Activated CD8-positive, alpha-beta memory T cell treated with anti-CD3 and anti-CD28 coated beads, Interleukin-2, amount 50 U/mL, for 1 hour (primary cell): ENCODE data around the gene VGLL3.

Experiments used
- DNase-seq: peaks from one replicate; pipeline ENCODE4 v3.0.0-alpha.2; 2020; ENCODE audit errors: extremely low read depth

The VGLL3 gene

DNA sequence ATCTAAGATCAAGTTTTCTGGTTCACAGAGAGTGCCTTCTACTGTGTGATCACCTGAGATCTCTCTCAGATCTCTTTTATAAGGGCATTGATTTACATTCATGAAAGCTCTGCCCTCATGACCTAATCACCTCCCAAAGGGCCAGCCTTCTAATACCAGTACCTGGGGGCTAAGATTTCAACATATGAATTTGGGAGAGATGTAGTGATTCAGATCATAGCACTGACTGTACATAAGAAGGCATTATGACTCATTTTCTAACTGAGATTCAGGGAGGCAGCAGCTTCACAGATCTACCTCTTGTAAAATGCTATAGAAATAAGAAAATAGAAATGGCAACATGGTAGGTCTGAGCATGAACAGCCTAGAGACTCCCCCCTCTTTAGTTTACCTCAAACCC is 39.6 kb downstream of the VGLL3 start:
- no peak for DNase-seq

DNA sequence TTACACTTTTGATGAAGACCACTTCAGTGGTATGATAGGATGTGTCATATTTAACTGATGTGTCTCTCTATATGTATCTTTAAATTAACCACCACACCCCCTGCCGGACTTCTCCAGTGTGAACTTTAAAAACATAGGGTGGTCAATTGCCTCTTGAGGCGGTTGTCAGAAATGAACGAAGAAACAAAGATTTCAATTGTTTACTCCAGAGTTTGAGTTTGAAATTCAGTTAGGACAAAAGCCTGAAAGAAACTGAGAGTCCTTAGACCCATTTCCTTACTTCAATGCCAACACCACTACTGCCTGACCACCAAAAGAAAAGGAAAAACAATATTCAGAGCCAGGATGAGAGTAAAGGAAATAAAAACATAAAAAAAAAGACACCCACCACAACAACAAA is 40.2 kb downstream of the VGLL3 start:
- DNase-seq, result no peak

DNA sequence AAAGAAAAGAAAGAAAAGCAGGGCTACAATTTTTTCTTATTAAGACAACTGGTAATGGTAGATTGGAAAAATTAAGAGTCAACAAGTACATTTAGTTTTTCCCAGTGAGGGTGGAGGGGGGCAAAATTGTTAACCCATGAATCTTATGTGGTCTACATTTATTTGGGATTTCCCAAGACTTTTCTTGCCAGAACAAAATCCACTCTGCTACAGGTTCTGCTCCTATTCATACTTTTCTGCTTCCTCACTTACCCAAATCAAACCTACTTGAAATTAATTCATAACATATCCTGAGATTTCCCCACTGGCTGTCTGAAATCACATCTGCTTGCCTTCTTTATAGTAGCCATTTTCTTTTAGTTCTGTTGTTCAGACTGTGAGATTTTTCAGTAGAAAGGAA is 41.1 kb downstream of the VGLL3 start:
- no peak for DNase-seq

DNA sequence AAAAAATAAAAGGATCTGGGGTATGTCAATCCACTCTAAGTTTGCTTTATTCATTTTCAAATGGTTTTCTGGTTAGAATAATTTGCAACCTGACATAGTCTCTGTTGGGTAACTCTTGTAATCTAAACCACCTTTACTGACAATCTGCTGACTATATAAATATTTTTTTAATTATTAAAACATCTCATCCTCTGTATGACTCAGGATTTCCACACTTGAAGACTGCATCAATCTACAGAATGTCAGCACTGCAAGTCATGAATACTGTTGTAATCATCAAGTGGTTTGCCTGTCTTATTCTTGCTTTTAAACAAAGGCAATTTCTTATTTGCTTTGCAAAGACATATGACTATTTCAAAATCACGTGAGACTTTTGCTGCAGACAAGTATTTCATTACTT is 42.1 kb downstream of the VGLL3 start:
- no peak for DNase-seq

DNA sequence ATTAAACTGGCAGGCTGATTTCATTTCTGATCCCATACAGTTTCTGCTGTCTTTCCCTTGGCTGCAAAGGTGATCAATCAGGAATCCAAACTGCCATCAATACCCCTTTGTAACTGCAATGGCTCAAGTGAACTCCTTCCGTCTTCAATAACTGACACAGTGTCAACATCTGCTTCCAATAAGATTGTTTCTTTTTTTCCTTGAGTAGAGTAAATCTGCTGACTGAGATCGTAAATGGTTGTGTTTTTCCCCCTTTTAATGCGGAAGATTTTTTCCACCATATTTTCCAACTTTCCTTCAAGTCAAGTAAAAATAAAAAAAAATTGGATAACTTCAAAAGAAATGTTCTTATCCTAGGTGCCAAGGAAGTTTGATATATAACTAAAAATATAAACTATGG is 48.7 kb downstream of the VGLL3 start:
- no peak for DNase-seq

DNA sequence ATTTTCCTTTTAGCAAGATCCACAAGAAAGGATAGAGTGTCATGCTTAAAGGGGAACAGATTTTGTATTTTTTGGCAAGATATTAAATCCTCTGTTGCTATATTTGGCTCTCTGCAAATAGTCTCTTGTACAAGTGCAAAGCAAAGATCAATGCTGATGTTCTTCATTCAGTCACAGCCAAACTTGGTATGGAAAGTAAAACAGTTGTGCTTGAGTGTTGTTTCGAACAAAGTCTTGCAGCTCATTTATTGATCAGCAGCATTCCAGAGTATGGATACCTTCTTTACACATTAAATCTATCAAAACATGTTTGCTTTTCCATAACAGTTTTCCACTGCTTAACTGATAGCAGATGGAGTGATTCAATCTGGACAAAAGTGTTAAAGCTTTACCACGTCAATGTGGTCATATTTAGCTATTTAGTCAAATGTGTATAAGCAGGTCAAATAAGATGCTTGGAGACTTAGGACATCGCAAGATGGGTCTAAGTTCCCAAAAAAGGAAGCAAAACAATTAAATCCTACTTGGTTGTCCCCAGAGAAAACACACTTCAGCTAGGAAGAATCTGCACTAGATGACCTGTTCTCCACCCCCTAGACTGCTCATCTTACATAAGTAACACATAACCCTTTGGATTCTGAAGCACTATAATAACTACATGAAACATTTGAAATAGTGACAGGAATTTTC is 52.4 kb downstream of the VGLL3 start:
- DNase-seq, result no peak

DNA sequence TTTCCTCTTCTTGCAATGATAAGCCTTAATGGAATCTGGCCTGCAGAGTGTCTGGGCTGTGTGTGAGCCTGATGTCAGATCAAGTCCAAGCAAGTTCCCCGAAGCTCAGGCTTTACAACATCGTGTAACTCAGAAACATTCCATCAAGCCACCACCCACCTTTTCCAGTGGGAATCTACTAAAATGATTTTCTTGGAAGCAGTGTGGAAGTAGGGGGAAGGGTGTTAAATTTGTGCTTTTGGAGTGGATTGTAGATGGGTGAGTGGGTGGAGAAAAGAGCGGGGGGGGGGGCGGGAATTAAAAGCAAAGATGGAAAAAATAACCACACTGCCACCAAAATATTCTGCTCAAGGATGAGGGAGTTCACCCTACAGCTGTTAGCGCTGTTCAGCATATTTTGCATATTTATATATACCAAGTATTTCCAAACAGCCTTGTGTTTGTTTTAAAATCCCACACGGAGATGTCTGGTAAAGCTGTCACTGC is 53.6 kb downstream of the VGLL3 start:
- DNase-seq, result no peak

DNA sequence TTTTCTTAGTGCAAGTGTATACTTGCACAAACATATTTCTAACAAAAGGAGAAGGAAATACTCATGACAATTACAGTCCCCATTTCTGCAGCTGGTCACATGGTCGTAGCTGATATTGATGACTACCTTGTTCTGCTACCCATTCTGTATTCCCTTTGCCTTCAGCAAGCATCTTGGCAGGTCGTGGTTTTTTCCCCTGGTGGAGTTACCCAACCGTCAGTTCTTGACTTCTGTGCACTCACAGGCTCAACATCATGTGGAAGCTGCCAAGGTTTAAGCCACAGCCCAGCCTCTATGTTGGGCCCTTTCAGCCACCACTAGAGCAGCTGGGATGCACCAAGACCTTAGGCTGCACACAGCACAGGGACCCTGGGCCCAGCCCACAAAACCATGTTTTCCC is 56.1 kb downstream of the VGLL3 start:
- DNase-seq, result no peak

DNA sequence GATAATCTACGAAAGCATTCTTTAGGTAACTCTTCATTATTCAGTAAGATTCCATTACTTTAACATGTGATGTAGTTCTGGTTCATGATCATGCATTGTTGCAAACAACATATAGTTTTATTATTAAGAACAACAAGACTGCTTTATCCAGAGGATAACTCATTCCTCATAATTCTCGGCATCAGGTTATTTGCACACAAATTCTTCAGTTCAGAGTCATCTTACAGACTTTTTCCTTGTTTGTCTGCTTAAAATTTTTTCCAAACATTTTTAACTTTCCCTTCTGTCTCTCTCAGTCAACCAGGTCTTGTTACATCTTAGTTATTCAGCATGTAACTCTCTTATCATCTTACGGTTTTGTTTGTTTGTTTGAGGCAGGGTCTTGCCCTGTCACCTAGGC is 60.1 kb downstream of the VGLL3 start:
- no peak for DNase-seq

DNA sequence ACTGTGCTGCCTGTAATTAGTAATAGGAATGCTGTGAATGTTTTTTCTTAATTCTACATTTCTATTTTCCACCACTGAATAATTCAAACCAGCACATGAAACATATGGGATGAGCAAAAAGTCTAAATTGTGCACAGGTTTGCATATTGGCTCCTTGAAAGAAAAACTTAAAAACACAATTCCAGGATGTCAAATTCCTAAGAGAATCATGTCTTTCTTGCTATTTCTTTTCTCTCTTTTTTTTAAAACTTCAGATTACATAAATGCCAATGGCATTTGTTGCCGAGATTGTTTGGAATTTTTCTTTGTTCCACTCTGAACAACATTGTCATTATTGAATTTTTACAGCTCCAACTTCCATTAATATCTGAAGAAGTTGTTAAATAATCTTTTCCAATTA is 60.8 kb downstream of the VGLL3 start:
- no peak for DNase-seq

DNA sequence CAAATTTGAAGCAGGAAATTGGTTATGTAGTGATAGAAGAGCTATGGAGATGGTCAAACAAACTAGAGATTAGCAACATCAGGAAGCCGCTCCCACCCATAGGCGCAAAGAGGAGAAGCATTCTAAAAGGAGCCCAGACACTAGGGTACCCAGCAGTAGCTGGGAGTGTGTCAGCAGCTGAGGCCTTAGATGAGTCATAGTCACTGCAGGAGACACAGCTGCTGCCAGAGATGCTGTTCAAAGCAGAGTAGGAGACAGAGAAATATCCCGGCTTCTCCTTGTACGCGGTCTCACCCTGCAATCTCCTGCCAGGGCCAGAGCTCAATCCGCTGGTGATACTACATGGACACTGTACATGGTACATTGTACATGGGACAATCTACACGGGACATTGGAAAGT is 61.9 kb downstream of the VGLL3 start:
- no peak for DNase-seq

DNA sequence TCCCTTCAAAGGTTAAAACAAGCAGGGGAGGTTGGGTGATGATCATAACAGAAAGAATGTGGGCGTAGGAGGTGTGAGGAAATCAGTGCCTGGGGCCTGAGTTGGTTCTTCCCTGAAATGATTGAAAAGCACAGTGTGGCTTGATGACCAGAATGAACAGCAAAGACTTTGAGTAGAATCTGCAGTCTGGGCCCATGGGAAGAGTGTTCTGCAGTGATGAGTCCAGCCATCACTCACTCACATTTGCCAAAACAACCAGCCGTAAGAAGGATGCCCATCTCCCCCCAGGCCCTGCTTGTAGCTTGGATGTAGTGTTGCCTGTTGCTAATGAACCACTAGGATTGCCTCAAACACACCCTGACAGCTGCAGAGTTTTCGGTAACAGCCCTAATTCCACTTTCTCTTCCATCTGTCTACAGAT is 67.9 kb downstream of the VGLL3 start:
- DNase-seq, result no peak

DNA sequence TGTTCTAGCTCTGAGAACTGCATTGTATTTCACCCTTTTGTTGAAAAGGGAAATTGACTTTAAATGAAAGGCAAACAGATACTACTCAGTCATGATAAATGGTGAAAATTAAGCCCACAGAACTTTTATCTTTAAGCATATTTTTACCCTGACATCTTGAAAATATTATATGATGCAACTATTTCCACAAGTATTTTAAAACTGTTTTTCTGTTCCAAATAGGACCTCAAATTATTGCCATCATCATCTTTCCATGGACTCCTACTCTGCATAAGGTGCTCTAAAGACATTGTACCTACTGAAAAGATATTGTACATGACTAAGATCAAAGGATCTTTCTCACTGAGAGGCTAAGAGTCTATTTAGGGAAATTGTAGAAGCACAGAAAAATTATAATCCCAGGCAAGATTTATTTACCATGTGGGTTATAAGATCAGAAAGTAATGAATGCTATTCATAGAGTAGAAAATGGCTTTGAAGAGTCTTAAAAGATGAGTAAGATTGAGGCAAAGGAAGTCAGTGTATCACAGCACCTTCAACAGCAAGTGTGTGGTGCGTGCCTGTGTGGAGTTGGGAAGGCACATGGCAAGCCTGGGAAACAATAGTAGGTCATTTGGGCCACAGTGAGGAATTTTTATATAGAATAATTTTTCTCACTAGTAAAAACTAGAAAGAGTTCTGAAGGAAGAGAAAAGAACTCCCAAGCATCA is 68.8 kb downstream of the VGLL3 start:
- DNase-seq, result no peak

DNA sequence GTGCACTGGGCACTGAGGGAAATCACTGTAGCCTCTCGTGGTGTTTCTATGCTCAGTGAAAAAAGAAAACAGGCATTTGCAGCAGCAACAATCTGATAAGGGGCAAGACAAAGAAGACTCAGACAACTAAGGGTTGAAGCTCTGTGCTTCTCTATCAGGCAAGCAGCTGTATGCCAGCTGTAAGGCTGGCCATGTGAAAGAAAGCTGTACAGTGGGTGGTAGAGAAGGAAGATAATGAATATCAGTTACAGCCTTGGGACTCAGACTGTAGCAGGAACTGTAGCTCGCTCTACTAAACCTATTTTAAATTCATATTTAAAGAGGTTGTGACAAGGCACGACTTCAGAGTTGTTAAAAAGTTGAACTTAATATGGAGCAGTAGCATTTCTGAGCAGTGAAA is 76.3 kb downstream of the VGLL3 start:
- no peak for DNase-seq

DNA sequence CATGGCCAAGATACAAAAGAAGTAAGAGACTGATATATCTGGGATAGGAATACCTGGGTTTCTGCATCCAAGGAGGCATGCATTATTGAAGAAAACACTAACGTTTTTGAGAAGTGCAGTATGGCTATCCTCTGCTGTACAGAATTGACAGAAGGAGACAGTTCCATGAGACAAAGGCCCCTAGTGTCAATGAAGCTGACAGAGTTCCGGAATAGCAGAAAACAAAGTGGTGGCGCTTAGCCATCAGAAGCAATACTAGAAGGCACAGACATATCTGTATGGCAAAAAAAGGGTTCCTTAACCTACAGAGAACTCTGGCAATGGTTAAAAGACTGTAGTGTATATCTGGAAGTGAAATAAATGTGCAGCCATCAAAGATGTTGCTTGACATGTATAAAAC is 77.8 kb downstream of the VGLL3 start:
- DNase-seq, result no peak

DNA sequence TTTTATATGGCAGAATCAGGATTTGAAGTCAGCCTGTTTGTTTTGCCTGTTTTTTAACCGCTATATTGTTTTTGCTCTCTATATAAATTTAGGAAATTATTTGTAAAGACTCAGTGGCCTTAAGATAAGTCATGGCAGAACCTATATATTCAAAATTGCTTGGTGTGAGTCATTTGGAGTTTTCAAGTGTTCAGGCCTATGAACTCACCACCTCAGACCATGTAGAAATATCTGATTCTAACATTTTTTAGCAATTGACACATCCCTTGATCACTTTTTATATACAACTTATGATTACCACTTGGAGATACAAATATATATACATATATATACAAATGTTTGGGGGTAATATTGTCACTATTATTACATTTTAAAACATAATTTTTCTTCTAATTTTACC is 95.7 kb downstream of the VGLL3 start:
- DNase-seq, result no peak

DNA sequence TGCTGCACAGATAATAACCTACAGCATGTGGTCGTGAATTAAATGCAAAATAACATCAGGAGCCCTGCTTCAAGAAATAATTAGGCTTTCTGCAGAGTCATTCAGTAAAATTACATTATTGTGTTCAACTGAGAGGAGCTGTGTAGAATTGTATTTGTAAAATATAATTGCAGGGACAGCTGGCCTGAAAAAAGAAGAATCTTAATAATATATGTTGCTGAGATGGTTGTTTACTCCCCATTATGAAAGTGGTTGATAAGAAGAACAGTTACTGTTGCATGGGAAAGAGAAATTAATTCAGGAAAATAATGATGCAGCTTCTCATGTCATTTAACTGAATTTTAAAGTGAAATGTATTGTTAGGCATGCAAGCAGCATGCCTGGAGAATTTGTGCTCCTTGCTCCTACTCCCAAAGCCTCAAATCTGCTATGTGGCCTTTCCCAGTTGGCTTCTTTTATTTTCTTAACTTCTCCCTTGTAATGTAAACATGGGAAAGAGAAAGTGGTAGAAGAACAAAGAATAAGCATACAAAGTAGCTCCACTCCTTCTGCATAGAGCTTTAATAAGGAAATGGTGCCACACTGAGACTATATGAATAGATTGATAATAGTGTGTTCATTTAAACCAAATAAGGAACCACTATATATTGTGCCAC is 100.1 kb downstream of the VGLL3 start:
- no peak for DNase-seq
